Endothelial cell of umbilical vein (primary cell): ENCODE results near the gene FAM200C. TPM values are rescaled to one million over a fixed set of nuclear protein-coding genes. Genes with fewer than 3 reads are reported as not detected.

Source experiments
- BruUV-seq: library from RNA; stranded (reverse); fragments of 400-500 nt; replicated peaks from 2 replicates; lab custom pipeline; 2021; lab: Mats Ljungman, UMichigan
- CTCF ChIA-PET: fragments of 300-600, 350-600 bp; sonication (Branson Sonifier 250); formaldehyde crosslinking; loops from one replicate; lab custom pipeline; 2021; ENCODE audit warnings: antibody characterized with exemption, inconsistent platforms; lab: Charles Lee
- POLR2A ChIA-PET: fragments of 300-600, 350-600 bp; sonication (Branson Sonifier 250); formaldehyde crosslinking; loops from one replicate; lab custom pipeline; 2021; ENCODE audit warnings: antibody characterized with exemption, inconsistent platforms; lab: Charles Lee
- DNase-seq: peaks from one replicate; pipeline ENCODE4 v3.0.0-alpha.2; 2011; ENCODE audit warnings: low read depth, low spot score
- FAIRE-seq: peaks from 2 replicates; lab custom pipeline; 2011; peaks lifted over from hg19 to GRCh38; lab: Jason Lieb, UNC
- H2AFZ ChIP-seq: 2 replicates; pipeline ENCODE4 v1.6.0; 2012; ENCODE audit warnings: low read depth, low read length, control low read depth, inconsistent platforms
- H3K27ac ChIP-seq: 2 replicates; pipeline ENCODE4 v1.5.1; 2011; ENCODE audit warnings: low read depth, mild to moderate bottlenecking, control low read depth, low read length, moderate library complexity; ENCODE audit not compliant: insufficient read depth
- H3K27me3 ChIP-seq, 2 experiments: 2 replicates each; pipeline versions ENCODE4 v1.6.0 to v1.6.1; 2011; ENCODE audit warnings: low read length in 2 of 2, mixed read lengths in 1 of 2; ENCODE audit not compliant: control insufficient read depth in 2 of 2, insufficient read depth in 2 of 2
- H3K36me3 ChIP-seq, 2 experiments: 2 replicates in 1 of 2; 3 replicates in 1 of 2; pipeline ENCODE4 v1.5.1; 2011; ENCODE audit warnings: low read length in 2 of 2, mild to moderate bottlenecking in 1 of 2, moderate library complexity in 1 of 2; ENCODE audit not compliant: control insufficient read depth in 2 of 2, insufficient read depth in 2 of 2; ENCODE audit errors: extremely low read depth in 1 of 2
- H3K4me1 ChIP-seq: 3 replicates; pipeline ENCODE4 v1.5.1; 2011; ENCODE audit warnings: mild to moderate bottlenecking, low read length; ENCODE audit not compliant: control insufficient read depth, insufficient read depth; ENCODE audit errors: extremely low read depth
- H3K4me2 ChIP-seq: 2 replicates; pipeline ENCODE4 v1.6.1; 2011; ENCODE audit warnings: low read length, control low read depth, mixed read lengths; ENCODE audit not compliant: insufficient read depth
- H3K4me3 ChIP-seq, 3 experiments: fragments of 200-600 bp in 1 of 3; sonication (generic), shearing (Covaris generic) in 1 of 3; replicated peaks in 1 of 3; 2 replicates each; pipeline ENCODE4 v1.5.1; 2011 to 2016; ENCODE audit warnings: control low read depth in 3 of 3, low read length in 3 of 3, mild to moderate bottlenecking in 2 of 3, inconsistent platforms in 1 of 3, low read depth in 1 of 3, moderate library complexity in 1 of 3; ENCODE audit not compliant: insufficient read depth in 1 of 3
- H3K79me2 ChIP-seq: 2 replicates; pipeline ENCODE4 v1.6.0; 2012; ENCODE audit warnings: low read length, inconsistent platforms; ENCODE audit not compliant: control insufficient read depth, insufficient read depth
- H3K9ac ChIP-seq: replicated peaks from 2 replicates; pipeline ENCODE3; 2011; ENCODE audit warnings: low read length, control low read depth; ENCODE audit not compliant: insufficient read depth; ENCODE audit errors: extremely low read depth
- H3K9me1 ChIP-seq: replicated peaks from 3 replicates; pipeline ENCODE4 v1.6.0; 2011; ENCODE audit warnings: mild to moderate bottlenecking, low read length; ENCODE audit not compliant: control insufficient read depth, insufficient read depth; ENCODE audit errors: extremely low read depth
- H3K9me3 ChIP-seq: replicated peaks from 2 replicates; pipeline ENCODE4 v1.5.1; 2012; ENCODE audit warnings: low read length, inconsistent platforms; ENCODE audit not compliant: control insufficient read depth, insufficient read depth
- H4K20me1 ChIP-seq: replicated peaks from 2 replicates; pipeline ENCODE3; 2011; ENCODE audit warnings: mild to moderate bottlenecking, low read length; ENCODE audit not compliant: control insufficient read depth, insufficient read depth; ENCODE audit errors: extremely low read depth
- EZH2 ChIP-seq: IDR thresholded peaks from 2 replicates; pipeline ENCODE4 v1.6.1; 2012; ENCODE audit warnings: borderline replicate concordance, low read depth, mild to moderate bottlenecking, moderate library complexity, low read length, inconsistent platforms; ENCODE audit not compliant: severe bottlenecking
- FOS ChIP-seq: IDR thresholded peaks from 2 replicates; pipeline ENCODE4 v1.6.1; 2011; ENCODE audit warnings: mild to moderate bottlenecking, low read length, moderate library complexity, borderline replicate concordance; ENCODE audit not compliant: insufficient read depth
- GATA2 ChIP-seq: IDR thresholded peaks from 2 replicates; pipeline ENCODE4 v1.7.0; 2011; ENCODE audit warnings: low read depth, mild to moderate bottlenecking, moderate library complexity, mixed read lengths, low read length; ENCODE audit not compliant: insufficient read length, insufficient read depth
- JUN ChIP-seq: IDR thresholded peaks from 2 replicates; pipeline ENCODE4 v1.6.1; 2011; ENCODE audit warnings: borderline replicate concordance, low read depth; ENCODE audit not compliant: insufficient read length, insufficient read depth
- MYC ChIP-seq: IDR thresholded peaks from one replicate; pipeline ENCODE4 v1.6.1; 2011; ENCODE audit warnings: mild to moderate bottlenecking, low read depth, low read length
- POLR2A ChIP-seq: IDR thresholded peaks from 2 replicates; pipeline ENCODE4 v1.6.1; 2012; ENCODE audit warnings: low read depth, mild to moderate bottlenecking, control low read depth, low read length
- POLR2AphosphoS5 ChIP-seq: IDR thresholded peaks from 2 replicates; pipeline ENCODE4 v1.6.1; 2012; ENCODE audit warnings: low read depth, mild to moderate bottlenecking, control low read depth, low read length, moderate library complexity; ENCODE audit not compliant: insufficient read depth
- dilution Hi-C: fragments of 300-500 bp; cut with MboI; formaldehyde crosslinking; loops from one replicate; pipeline ENCODE4 v1.15.0; 2019; ENCODE audit warnings: low sequenced_read_pairs; ENCODE audit not compliant: extremely low pct_ligation_motif_present
- intact Hi-C: fragments of 100-400 bp; cut with micrococcal nuclease; formaldehyde crosslinking; loops from one replicate; pipeline ENCODE4 v1.10.0; 2022
- polyA plus RNA-seq, 4 experiments: library from polyadenylated mRNA; depleted of rRNA in 3 of 4; stranded (reverse) in 3 of 4; unstranded in 1 of 4; fragments of >200 nt; gene quantifications; 2 replicates each; pipeline versions ENCODE4 v1.2.1 to v1.2.3, GENCODE V29; 2011 to 2012; ENCODE audit warnings: missing spikeins in 1 of 4
- total RNA-seq: library from RNA; stranded (reverse); gene quantifications from 2 replicates; pipeline ENCODE4 v1.2.3, GENCODE V29; 2021
- TF ChIP-seq, protein P1 (sequence below): IDR thresholded peaks from 2 replicates; pipeline ENCODE4 v1.6.1; 2011; ENCODE audit not compliant: insufficient read depth, insufficient read length
- TF ChIP-seq, protein P2 (sequence below), 2 donors: IDR thresholded peaks; 1 replicate in 1 of 2; 2 replicates in 1 of 2; pipeline ENCODE4 v1.5.1; 2011; ENCODE audit warnings: low read length in 2 of 2, mild to moderate bottlenecking in 2 of 2, moderate library complexity in 2 of 2, control low read depth in 1 of 2, inconsistent platforms in 1 of 2, low read depth in 1 of 2; ENCODE audit not compliant: insufficient read depth in 1 of 2; ENCODE audit errors: extremely low read depth in 1 of 2

FAM200C gene
- total and polyA plus RNA-seq, 2 donors (not counting 3 experiments of a cell fraction or from before 2014, with no cell fraction given) = 0.76 to 2.7 TPM

DNA sequence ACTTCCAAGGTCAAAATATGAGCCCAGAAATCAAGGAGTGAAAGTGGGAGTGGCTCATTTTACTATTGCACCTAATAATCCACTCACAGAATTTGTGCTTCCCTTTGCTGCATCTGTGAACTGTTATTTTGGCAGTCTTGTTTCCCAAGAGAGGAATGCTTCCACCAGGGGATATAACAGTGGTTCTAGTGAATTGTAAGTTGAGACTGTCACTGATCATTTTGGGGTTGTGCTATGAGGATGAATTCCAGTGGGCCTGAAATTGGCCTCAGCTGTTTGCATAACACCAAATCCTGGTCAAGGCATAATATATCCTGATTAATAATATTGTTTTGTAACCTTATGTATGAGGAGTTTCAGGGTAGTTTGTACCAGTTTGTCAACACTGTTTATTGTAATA is 14.4 kb downstream of the FAM200C start:
- Histone ChIP-seq H3K36me3 (no peaks in the 10 kb centered on the region), H3K27ac (no peak overlapping the region), H3K9me1 (no peaks in the 10 kb centered on the region), H3K4me2 (no peak overlapping the region), H3K4me3 (no peak overlapping the region), H3K27me3 (peaks cover under 1 to 10% of the 10 kb centered on the region in 2 experiments), H3K9me3 (no peaks in the 10 kb centered on the region), H2AFZ (no peak overlapping the region), H3K79me2 (no peaks in the 10 kb centered on the region), H4K20me1 (no peaks in the 10 kb centered on the region), H3K9ac (no peak overlapping the region), H3K4me1 (no peaks in the 10 kb centered on the region)
- CTCF ChIA-PET = no interaction called here
- no TSS peak for BruUV-seq
- FAIRE-seq (no peak), DNase-seq (no peak)
- intact Hi-C loops (no loop called here), dilution Hi-C loops (no loop called here)
- no peak for TF ChIP-seq POLR2A
- no peak for TF ChIP-seq EZH2
- TF ChIP-seq JUN = no peak
- no peak for TF ChIP-seq FOS
- TF ChIP-seq, protein P1, sequence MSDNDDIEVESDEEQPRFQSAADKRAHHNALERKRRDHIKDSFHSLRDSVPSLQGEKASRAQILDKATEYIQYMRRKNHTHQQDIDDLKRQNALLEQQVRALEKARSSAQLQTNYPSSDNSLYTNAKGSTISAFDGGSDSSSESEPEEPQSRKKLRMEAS = no peak
- no peak for TF ChIP-seq GATA2
- no peak for TF ChIP-seq MYC
- TF ChIP-seq POLR2AphosphoS5 = no peak
- POLR2A ChIA-PET = no interaction called here

DNA sequence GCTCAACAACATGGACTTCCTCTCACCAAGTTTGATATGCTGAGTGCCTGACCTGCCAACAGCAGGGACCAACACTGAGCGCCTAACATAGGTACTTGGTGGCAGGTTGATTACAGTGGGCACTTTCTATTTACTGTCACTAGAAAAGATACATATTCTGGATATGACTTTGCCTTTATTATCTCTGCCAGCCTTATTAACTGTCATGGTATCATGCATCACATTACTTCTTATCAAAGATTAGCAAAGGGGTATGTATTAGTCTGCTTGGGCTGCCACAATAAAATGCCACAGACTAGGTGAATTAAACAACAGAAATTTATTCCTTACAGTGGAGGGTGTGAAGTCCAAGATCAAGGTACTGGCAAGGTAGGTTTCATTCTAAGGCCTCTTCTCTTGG is 15.2 kb downstream of the FAM200C start:
- dilution Hi-C loops = no loop called here
- intact Hi-C loops = no loop called here
- TF ChIP-seq, protein P2, sequence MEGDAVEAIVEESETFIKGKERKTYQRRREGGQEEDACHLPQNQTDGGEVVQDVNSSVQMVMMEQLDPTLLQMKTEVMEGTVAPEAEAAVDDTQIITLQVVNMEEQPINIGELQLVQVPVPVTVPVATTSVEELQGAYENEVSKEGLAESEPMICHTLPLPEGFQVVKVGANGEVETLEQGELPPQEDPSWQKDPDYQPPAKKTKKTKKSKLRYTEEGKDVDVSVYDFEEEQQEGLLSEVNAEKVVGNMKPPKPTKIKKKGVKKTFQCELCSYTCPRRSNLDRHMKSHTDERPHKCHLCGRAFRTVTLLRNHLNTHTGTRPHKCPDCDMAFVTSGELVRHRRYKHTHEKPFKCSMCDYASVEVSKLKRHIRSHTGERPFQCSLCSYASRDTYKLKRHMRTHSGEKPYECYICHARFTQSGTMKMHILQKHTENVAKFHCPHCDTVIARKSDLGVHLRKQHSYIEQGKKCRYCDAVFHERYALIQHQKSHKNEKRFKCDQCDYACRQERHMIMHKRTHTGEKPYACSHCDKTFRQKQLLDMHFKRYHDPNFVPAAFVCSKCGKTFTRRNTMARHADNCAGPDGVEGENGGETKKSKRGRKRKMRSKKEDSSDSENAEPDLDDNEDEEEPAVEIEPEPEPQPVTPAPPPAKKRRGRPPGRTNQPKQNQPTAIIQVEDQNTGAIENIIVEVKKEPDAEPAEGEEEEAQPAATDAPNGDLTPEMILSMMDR (IDR thresholded peaks at IDR 0.05; ENCODE audit: extremely low read depth in 1 of 2, insufficient read depth in 1 of 2, low read depth in 1 of 2, low read length in 2 of 2) = no peak
- no peak for TF ChIP-seq JUN
- no peak for TF ChIP-seq GATA2
- no peak for TF ChIP-seq POLR2AphosphoS5
- TF ChIP-seq POLR2A = no peak
- H3K36me3 ChIP-seq = no peaks in the 10 kb centered on the region
- POLR2A ChIA-PET = no interaction called here
- H3K9me1 ChIP-seq = no peaks in the 10 kb centered on the region
- H3K9ac ChIP-seq = no peak overlapping the region
- DNase-seq = no peak
- no peaks in the 10 kb centered on the region for H3K9me3 ChIP-seq
- H3K27me3 ChIP-seq = peaks cover 6 to 10% of the 10 kb centered on the region in 2 experiments
- CTCF ChIA-PET = interaction anchor here (1.4 kb wide), 1 partner anchor 14 kb away, joined by 4 read pairs; the partner anchor contains the start of gene C1QTNF2
- H2AFZ ChIP-seq = no peak overlapping the region
- no peaks in the 10 kb centered on the region for H3K4me1 ChIP-seq
- H3K4me3 ChIP-seq = no peak overlapping the region
- H3K4me2 ChIP-seq = no peak overlapping the region
- no peak for FAIRE-seq
- no TSS peak for BruUV-seq
- H4K20me1 ChIP-seq = no peaks in the 10 kb centered on the region
- H3K79me2 ChIP-seq = no peaks in the 10 kb centered on the region
- H3K27ac ChIP-seq = no peak overlapping the region
